GM12891 (cell line): ENCODE results near the gene OR2D2.

Experiments used
- POLR2A ChIP-seq: IDR thresholded peaks from 2 replicates; pipeline ENCODE4 v1.6.1; 2011; ENCODE audit warnings: low read depth, low read length, control low read depth
- POLR2AphosphoS5 ChIP-seq: IDR thresholded peaks from 2 replicates; pipeline ENCODE4 v1.6.1; 2011; ENCODE audit warnings: low read depth, low read length, control low read depth
- TAF1 ChIP-seq: IDR thresholded peaks from 2 replicates; pipeline ENCODE4 v1.6.1; 2011; ENCODE audit warnings: low read depth, low read length, control low read depth

GRCh38 chr11:6875761-6876160, 16.5 kb downstream of the OR2D2 start:
- TF ChIP-seq POLR2A (no peak), POLR2AphosphoS5 (no peak), TAF1 (no peak)
